Mammary epithelial cell (primary cell): Measurements from ENCODE around the gene RNF220.

Experiments used
- EZH2 ChIP-seq: IDR thresholded peaks from 2 replicates; pipeline ENCODE4 v1.6.1; 2012; ENCODE audit warnings: low read length, inconsistent platforms, borderline replicate concordance
- TF ChIP-seq, protein P1 (sequence below), 2 donors: IDR thresholded peaks in 1 of 2; conservative IDR thresholded peaks in 1 of 2; 2 replicates each; pipeline ENCODE4 v1.5.1; 2011 to 2012; ENCODE audit warnings: inconsistent platforms in 2 of 2, low read length in 2 of 2, mild to moderate bottlenecking in 2 of 2, control low read depth in 1 of 2, low read depth in 1 of 2; ENCODE audit not compliant: insufficient read depth in 1 of 2; ENCODE audit errors: extremely low read depth in 1 of 2

DNA sequence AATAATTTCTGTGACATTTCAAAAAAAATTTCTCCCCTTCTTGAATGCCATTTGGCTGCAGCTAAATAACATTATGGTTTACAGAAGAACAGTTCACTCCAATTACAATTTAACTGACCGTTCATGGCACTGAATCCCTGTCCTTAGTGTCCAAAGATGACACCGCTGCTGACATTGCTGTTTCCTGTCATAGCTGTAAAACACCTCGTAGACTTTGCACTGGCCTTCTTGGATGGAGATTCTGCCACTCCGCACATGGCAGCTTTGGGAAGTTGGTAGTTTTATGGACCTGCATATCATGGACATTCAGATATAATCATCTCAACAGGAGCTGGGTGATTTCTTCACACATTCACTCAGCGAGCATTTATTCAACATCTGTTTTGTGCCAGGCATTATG, 274.4 kb downstream of the RNF220 start:
- TF ChIP-seq, protein P1, sequence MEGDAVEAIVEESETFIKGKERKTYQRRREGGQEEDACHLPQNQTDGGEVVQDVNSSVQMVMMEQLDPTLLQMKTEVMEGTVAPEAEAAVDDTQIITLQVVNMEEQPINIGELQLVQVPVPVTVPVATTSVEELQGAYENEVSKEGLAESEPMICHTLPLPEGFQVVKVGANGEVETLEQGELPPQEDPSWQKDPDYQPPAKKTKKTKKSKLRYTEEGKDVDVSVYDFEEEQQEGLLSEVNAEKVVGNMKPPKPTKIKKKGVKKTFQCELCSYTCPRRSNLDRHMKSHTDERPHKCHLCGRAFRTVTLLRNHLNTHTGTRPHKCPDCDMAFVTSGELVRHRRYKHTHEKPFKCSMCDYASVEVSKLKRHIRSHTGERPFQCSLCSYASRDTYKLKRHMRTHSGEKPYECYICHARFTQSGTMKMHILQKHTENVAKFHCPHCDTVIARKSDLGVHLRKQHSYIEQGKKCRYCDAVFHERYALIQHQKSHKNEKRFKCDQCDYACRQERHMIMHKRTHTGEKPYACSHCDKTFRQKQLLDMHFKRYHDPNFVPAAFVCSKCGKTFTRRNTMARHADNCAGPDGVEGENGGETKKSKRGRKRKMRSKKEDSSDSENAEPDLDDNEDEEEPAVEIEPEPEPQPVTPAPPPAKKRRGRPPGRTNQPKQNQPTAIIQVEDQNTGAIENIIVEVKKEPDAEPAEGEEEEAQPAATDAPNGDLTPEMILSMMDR (conservative IDR thresholded peaks at IDR 0.05 in 1 of 2, IDR thresholded peaks at IDR 0.05 in 1 of 2; ENCODE audit: extremely low read depth in 1 of 2, insufficient read depth in 1 of 2, low read depth in 1 of 2, low read length in 2 of 2): no peak
- no peak for TF ChIP-seq EZH2
